Loucy (cell line): ENCODE data around the gene BANK1.

Experiments
- H2AFZ ChIP-seq: fragments of 200-600 bp; sonication (generic); 2 replicates; pipeline ENCODE4 v1.6.0; 2016; ENCODE audit warnings: antibody characterized with exemption, mild to moderate bottlenecking, low read length, moderate library complexity
- H3F3A ChIP-seq: fragments of 200-600 bp; 2 replicates; pipeline ENCODE4 v1.6.0; 2016; ENCODE audit warnings: antibody characterized with exemption, low read depth, mild to moderate bottlenecking
- H3K27me3 ChIP-seq: fragments of 200-600 bp; sonication (generic); 2 replicates; pipeline ENCODE4 v1.6.1; 2014; ENCODE audit warnings: low read length, mild to moderate bottlenecking; ENCODE audit not compliant: insufficient read depth, poor library complexity, severe bottlenecking
- H3K36me3 ChIP-seq: fragments of 200-600 bp; sonication (generic); 2 replicates; pipeline ENCODE4 v1.6.1; 2016; ENCODE audit warnings: low read length; ENCODE audit not compliant: insufficient read depth
- H3K4me1 ChIP-seq: fragments of 200-600 bp; sonication (generic); 2 replicates; pipeline ENCODE4 v1.5.1; 2014; ENCODE audit warnings: low read length, mild to moderate bottlenecking; ENCODE audit not compliant: insufficient read depth, poor library complexity, severe bottlenecking
- H3K4me2 ChIP-seq: fragments of 200-600 bp; sonication (generic); 2 replicates; pipeline ENCODE4 v1.6.0; 2014; ENCODE audit warnings: antibody characterized with exemption, low read length, low read depth, mild to moderate bottlenecking; ENCODE audit not compliant: poor library complexity, severe bottlenecking
- H3K4me3 ChIP-seq: fragments of 200-600 bp; sonication (generic); 2 replicates; pipeline ENCODE4 v1.5.1; 2014; ENCODE audit warnings: low read length, mild to moderate bottlenecking, mixed read lengths; ENCODE audit not compliant: poor library complexity, severe bottlenecking
- H3K79me2 ChIP-seq: fragments of 200-600 bp; sonication (generic); 2 replicates; pipeline ENCODE4 v1.6.1; 2014; ENCODE audit warnings: low read length; ENCODE audit not compliant: insufficient read depth
- H3K9ac ChIP-seq: fragments of 200-600 bp; sonication (generic); 2 replicates; pipeline ENCODE4 v1.6.0; 2014; ENCODE audit warnings: mild to moderate bottlenecking, low read depth, low read length, moderate library complexity; ENCODE audit not compliant: poor library complexity, severe bottlenecking
- H3K9me2 ChIP-seq: fragments of 200-600 bp; sonication (generic); replicated peaks from 2 replicates; pipeline ENCODE4 v1.6.1; 2016; ENCODE audit warnings: low read depth, low read length, mixed read lengths
- H3K9me3 ChIP-seq: fragments of 200-600 bp; sonication (generic); 2 replicates; pipeline ENCODE4 v1.6.1; 2014; ENCODE audit warnings: mild to moderate bottlenecking, antibody characterized with exemption, low read length, low read depth; ENCODE audit not compliant: insufficient read depth
- H4K20me1 ChIP-seq: fragments of 200-600 bp; sonication (generic); 2 replicates; pipeline ENCODE4 v1.6.0; 2014; ENCODE audit warnings: antibody characterized with exemption, low read length, mild to moderate bottlenecking; ENCODE audit not compliant: insufficient read depth, poor library complexity, severe bottlenecking
- EZH2phosphoT487 ChIP-seq: fragments of 200-600 bp; IDR thresholded peaks from 2 replicates; pipeline ENCODE4 v1.6.1; 2018; ENCODE audit warnings: antibody characterized with exemption, mild to moderate bottlenecking, moderate library complexity, borderline replicate concordance
- TF ChIP-seq, protein P1 (sequence below): fragments of 200-600 bp; sonication (generic); conservative IDR thresholded peaks from 2 replicates; pipeline ENCODE4 v1.5.1; 2014; ENCODE audit warnings: mild to moderate bottlenecking, antibody characterized with exemption, low read length

The BANK1 gene

GRCh38 chr4:101807351-101807750, 16.8 kb downstream of the BANK1 start:
- H3K4me3 ChIP-seq, result peak overlapping the region; percentile 26
- H3K4me2 ChIP-seq, result peak overlapping the region; percentile 75
- H3K4me1 ChIP-seq, result peaks cover 14% of the 10 kb centered on the region
- H3K9me2 ChIP-seq, result no peaks in the 10 kb centered on the region
- peak overlapping the region; percentile 54 for H3K9ac ChIP-seq
- no peaks in the 10 kb centered on the region for H3F3A ChIP-seq
- H3K27me3 ChIP-seq, result no peaks in the 10 kb centered on the region
- no peaks in the 10 kb centered on the region for H3K36me3 ChIP-seq
- peak overlapping the region; percentile 83; the same call in 1 of the 2 replicates for H2AFZ ChIP-seq
- H4K20me1 ChIP-seq, result no peaks in the 10 kb centered on the region
- TF ChIP-seq, protein P1, sequence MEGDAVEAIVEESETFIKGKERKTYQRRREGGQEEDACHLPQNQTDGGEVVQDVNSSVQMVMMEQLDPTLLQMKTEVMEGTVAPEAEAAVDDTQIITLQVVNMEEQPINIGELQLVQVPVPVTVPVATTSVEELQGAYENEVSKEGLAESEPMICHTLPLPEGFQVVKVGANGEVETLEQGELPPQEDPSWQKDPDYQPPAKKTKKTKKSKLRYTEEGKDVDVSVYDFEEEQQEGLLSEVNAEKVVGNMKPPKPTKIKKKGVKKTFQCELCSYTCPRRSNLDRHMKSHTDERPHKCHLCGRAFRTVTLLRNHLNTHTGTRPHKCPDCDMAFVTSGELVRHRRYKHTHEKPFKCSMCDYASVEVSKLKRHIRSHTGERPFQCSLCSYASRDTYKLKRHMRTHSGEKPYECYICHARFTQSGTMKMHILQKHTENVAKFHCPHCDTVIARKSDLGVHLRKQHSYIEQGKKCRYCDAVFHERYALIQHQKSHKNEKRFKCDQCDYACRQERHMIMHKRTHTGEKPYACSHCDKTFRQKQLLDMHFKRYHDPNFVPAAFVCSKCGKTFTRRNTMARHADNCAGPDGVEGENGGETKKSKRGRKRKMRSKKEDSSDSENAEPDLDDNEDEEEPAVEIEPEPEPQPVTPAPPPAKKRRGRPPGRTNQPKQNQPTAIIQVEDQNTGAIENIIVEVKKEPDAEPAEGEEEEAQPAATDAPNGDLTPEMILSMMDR, result no peak
- TF ChIP-seq EZH2phosphoT487, result no peak
- no peaks in the 10 kb centered on the region for H3K79me2 ChIP-seq
- no peaks in the 10 kb centered on the region for H3K9me3 ChIP-seq

DNA sequence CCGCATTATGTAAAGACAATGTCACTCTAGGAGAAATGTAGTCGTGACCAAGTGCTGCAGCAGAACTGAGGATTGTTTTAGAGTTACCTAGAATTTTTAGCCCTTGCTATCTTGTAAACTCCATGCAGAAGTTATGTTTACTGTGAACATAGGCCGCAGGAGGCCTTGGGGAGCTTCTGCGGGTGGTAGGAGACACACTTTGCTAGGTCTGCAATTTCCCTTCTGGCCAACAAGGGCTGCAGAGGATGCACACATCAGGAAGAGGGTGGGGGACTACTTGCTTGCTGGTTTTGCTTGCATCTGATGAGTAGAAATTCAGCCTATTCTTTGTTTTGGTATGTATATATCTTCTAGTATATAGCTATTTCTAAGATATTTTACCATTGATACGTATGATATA, 23.1 kb downstream of the BANK1 start:
- Histone ChIP-seq H3K27me3 (no peaks in the 10 kb centered on the region), H3F3A (peaks cover 3% of the 10 kb centered on the region; the same call in 1 of the 2 replicates), H3K4me1 (peaks cover 20% of the 10 kb centered on the region), H2AFZ (peak overlapping the region; percentile 65), H3K9ac (peak overlapping the region; percentile 15), H3K9me3 (no peaks in the 10 kb centered on the region), H3K4me3 (no peak overlapping the region), H3K9me2 (no peaks in the 10 kb centered on the region), H3K36me3 (no peaks in the 10 kb centered on the region), H3K4me2 (peak overlapping the region; percentile 34), H4K20me1 (no peaks in the 10 kb centered on the region), H3K79me2 (no peaks in the 10 kb centered on the region)
- TF ChIP-seq, protein P1, result no peak; the same call in 1 of the 2 replicates
- no peak for TF ChIP-seq EZH2phosphoT487

- H3K4me3 ChIP-seq, result peak overlapping the region; percentile 34
- no peaks in the 10 kb centered on the region for H3K9me2 ChIP-seq
- H4K20me1 ChIP-seq, result no peaks in the 10 kb centered on the region
- H3K27me3 ChIP-seq, result no peaks in the 10 kb centered on the region
- H2AFZ ChIP-seq, result no peak overlapping the region
- H3K36me3 ChIP-seq, result no peaks in the 10 kb centered on the region
- no peaks in the 10 kb centered on the region for H3K79me2 ChIP-seq
- H3F3A ChIP-seq, result peaks cover 1% of the 10 kb centered on the region; the same call in 1 of the 2 replicates
- no peaks in the 10 kb centered on the region for H3K9me3 ChIP-seq
- TF ChIP-seq EZH2phosphoT487, result no peak
- TF ChIP-seq, protein P1, result no peak
- peak overlapping the region; percentile 47 for H3K4me2 ChIP-seq
- H3K4me1 ChIP-seq, result peaks cover 24% of the 10 kb centered on the region
- no peak overlapping the region for H3K9ac ChIP-seq
These were observed 27.8 kb downstream of the BANK1 start for GRCh38 chr4:101818362-101818761.
